ENCODE data around the gene ADGRF4.

Gene ADGRF4, protein sequence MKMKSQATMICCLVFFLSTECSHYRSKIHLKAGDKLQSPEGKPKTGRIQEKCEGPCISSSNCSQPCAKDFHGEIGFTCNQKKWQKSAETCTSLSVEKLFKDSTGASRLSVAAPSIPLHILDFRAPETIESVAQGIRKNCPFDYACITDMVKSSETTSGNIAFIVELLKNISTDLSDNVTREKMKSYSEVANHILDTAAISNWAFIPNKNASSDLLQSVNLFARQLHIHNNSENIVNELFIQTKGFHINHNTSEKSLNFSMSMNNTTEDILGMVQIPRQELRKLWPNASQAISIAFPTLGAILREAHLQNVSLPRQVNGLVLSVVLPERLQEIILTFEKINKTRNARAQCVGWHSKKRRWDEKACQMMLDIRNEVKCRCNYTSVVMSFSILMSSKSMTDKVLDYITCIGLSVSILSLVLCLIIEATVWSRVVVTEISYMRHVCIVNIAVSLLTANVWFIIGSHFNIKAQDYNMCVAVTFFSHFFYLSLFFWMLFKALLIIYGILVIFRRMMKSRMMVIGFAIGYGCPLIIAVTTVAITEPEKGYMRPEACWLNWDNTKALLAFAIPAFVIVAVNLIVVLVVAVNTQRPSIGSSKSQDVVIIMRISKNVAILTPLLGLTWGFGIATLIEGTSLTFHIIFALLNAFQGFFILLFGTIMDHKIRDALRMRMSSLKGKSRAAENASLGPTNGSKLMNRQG

DNA sequence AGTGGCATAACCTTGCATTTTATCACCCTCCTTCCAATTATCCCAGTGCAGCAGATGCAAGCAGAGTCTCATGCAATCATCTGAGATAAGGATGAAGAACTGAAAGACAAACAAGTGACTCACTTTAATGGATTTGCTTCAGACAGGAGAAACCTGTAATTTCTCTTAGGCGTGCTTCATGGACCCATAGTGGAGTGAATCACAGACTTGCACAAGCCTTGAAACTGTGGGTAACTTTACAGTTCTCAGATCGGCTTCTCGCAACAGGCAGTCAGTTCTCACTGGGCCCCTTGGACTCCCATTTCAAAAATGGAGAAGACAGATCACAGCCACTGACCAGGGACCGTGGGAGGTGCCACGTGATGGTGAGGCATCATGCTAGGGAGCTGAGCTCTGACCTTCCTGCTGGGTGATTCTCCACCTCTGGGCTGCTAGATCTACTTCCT, at the start of gene ADGRF4:
Gene ADGRF4, plus strand, starts transcription at position 239 of the 446 bp plus-strand sequence. CDS start 8,666 bp downstream, outside the sequence.
- no peak within 1 kb of the TSS for H3K4me3 ChIP-seq (ENCODE audit: low read length)
- H3K36me3 ChIP-seq (ENCODE audit: control insufficient read depth, insufficient read depth, low read length), result no peaks in the 10 kb centered on the region
- no peak within 1 kb of the TSS for H3K27ac ChIP-seq (ENCODE audit: low read depth, low read length)

DNA sequence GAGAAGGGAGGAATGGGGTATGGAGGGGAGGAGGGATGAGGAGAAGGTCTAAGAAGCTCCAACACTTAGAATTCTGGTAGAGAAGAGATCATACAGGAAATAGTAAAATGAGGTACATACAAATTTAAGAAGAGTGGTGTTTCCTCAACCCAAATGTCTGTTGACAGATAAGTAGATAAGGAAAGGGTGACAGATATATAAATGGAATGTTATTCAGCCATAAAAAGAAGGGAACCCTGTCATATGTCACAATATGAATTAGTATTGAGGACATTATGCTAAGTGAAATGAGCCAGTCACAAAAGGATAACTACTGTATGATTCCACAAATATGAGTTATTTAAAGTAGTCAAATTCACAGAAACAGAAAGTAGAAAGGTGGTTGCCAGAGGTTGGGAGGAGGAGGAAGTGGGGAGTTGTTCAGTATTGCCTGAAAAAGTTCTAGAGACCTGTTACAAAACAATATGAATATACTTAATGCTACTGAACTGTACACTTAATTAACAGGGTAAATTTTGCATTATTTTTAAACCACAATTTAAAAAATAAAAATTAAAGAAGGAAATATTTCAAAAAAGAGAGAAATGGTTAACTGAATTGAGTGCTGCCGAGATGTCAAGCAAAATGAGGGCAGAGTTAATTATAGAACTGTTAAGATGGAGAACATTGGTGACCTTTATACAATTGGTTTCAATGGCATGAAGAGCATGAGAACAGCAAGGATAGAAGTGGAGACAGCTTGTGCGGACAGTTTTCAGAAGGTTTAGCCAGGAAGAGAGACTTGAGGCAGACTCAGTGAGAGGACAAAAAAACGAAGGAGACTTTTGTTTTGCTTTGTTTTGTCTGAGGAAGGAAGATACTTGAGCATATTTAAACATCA, 47.6 kb upstream of the ADGRF4 start:
- Histone ChIP-seq H3K27ac (ENCODE audit: low read depth, low read length) (no peak overlapping the region), H3K4me1 (ENCODE audit: control insufficient read depth, insufficient read depth, low read length) (no peaks in the 10 kb centered on the region), H3K27me3 (ENCODE audit: control insufficient read depth, insufficient read depth, low read length) (no peaks in the 10 kb centered on the region), H3K9ac (ENCODE audit: low read length) (no peak overlapping the region), H3K4me3 (ENCODE audit: low read length) (no peak overlapping the region), H3K36me3 (ENCODE audit: control insufficient read depth, insufficient read depth, low read length) (no peaks in the 10 kb centered on the region)

More for the DNA sequence above, at the start of gene ADGRF4:
- no peak within 1 kb of the TSS for H3K9ac ChIP-seq (ENCODE audit: low read length)
- no peaks in the 10 kb centered on the region for H3K4me1 ChIP-seq (ENCODE audit: control insufficient read depth, insufficient read depth, low read length)
- no peaks in the 10 kb centered on the region for H3K27me3 ChIP-seq (ENCODE audit: control insufficient read depth, insufficient read depth, low read length)

DNA sequence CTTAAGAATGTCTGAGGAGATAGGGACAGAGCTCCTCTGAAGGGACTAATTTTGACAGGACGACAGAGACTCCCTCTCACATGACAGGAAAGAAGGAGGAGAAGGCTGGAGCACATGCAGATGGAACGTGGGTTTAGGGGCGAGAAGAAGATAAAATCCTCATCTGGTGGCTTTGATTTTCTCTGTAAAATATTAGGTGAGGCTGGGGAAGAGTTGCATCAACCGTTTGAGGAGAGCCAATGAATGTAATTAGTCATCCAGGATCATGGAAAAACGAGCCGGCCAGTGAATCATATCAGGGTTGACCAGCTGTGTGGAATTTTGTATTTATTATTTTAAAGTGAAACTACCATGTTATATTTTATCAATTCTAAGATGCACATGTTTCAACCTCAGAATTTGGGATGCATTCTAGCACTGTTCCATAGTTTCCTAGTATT, 46.9 kb upstream of the ADGRF4 start:
- Histone ChIP-seq H3K9ac (ENCODE audit: low read length) (no peak overlapping the region), H3K36me3 (ENCODE audit: control insufficient read depth, insufficient read depth, low read length) (no peaks in the 10 kb centered on the region), H3K27ac (ENCODE audit: low read depth, low read length) (no peak overlapping the region), H3K27me3 (ENCODE audit: control insufficient read depth, insufficient read depth, low read length) (no peaks in the 10 kb centered on the region), H3K4me3 (ENCODE audit: low read length) (no peak overlapping the region), H3K4me1 (ENCODE audit: control insufficient read depth, insufficient read depth, low read length) (no peaks in the 10 kb centered on the region)

DNA sequence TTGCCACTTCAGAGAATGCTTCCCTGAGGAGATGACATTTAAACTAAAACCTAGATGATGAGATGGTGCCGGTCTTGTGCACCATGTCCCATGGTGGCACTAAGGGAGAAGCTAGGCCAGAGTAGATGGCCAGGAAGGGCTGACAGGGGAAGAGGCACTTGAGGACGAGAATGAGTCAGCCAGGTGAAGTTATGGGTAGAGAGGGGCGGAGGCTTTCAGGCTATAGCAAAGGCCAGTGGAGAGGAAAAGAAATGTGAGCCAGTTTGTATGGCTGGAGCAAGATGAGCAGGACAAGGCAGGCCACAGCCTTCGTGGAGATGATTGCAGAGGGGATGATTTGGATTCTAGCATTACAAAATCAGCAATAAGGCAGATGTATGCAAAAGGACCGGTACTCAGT, 44.7 kb upstream of the ADGRF4 start:
- Histone ChIP-seq H3K4me1 (ENCODE audit: control insufficient read depth, insufficient read depth, low read length) (no peaks in the 10 kb centered on the region), H3K27ac (ENCODE audit: low read depth, low read length) (no peak overlapping the region), H3K9ac (ENCODE audit: low read length) (no peak overlapping the region), H3K27me3 (ENCODE audit: control insufficient read depth, insufficient read depth, low read length) (no peaks in the 10 kb centered on the region), H3K4me3 (ENCODE audit: low read length) (no peak overlapping the region), H3K36me3 (ENCODE audit: control insufficient read depth, insufficient read depth, low read length) (no peaks in the 10 kb centered on the region)

DNA sequence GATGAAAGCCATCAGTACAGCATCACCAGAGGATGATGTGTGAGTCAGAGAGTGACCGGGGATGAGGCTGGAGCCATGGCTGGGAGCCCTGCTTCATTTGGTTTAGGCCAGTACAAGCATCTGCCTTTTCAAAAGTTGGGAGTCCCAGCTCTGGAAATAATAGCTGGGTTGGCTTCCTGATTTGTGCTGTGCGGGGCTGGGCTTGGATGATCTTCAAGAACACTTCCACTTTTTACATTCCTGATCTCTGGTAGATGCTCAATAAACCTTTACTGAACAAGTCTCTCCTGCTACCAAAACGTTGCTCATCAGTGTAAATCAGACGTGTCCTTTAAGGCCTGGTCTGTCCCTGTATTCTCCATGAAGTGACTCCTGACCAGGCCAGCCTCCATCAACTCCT, 44.1 kb upstream of the ADGRF4 start:
- Histone ChIP-seq H3K4me1 (ENCODE audit: control insufficient read depth, insufficient read depth, low read length) (no peaks in the 10 kb centered on the region), H3K4me3 (ENCODE audit: low read length) (no peak overlapping the region), H3K27ac (ENCODE audit: low read depth, low read length) (no peak overlapping the region), H3K36me3 (ENCODE audit: control insufficient read depth, insufficient read depth, low read length) (no peaks in the 10 kb centered on the region), H3K9ac (ENCODE audit: low read length) (no peak overlapping the region), H3K27me3 (ENCODE audit: control insufficient read depth, insufficient read depth, low read length) (no peaks in the 10 kb centered on the region)

DNA sequence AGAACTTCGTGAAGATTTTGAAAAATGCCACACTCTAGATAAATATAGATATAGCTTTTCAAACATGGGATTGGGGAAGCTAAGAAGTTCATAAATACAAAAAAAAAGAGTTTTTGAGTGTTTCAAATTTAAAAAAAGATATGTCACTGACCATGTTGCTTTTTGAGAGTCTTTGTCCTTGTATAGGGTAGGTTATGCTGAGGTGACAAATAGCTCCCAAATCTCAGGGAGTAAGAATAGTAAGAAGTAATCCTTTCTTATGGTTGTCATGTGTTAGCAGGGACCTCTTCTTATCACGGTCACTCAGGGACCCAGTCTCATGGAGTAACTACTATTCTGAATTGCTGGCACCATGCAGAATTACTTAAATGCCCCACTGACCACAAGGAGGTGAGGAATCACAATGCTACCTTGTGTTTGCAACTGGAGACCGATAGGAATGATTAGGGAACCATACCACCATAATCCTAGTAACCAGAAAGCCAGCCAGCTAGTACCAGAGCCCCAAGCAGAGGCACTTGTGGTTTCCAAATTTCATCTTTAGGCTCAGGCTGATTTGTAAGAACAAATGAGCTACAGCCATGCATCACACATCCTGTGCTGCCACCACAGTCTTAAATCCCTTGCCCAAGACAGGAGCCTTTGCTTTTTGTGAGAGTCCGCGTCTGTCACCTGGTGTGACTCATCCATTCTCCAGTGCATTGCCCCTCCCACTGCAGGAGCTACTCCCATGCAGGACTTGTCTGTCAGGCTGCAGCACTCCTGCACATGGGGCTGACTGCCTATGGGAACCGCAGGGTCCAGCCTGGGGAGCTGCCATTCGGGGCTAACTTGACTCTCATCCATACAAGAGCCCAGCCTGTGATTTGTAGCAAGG, 42.4 kb upstream of the ADGRF4 start:
- H3K27ac ChIP-seq (ENCODE audit: low read depth, low read length), result no peak overlapping the region
- H3K9ac ChIP-seq (ENCODE audit: low read length), result no peak overlapping the region

DNA sequence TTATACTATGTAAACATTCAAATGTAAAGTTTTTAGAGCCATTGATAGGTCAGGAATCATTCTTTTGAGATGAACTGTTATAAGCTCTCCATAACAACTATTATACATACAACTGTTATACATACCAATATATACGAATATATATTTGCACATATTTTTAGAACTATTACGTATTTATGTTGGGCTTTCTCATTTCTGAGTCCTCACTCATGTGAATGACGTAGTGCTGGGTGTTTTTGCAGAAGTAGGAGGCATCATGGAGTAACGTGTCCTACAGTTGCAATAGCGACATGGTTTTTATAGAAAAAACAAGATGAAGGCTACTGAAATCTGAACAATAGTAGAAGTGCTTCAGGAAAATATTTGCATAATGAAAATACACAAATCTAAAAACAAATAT, 36.4 kb upstream of the ADGRF4 start:
- Histone ChIP-seq H3K27me3 (ENCODE audit: control insufficient read depth, insufficient read depth, low read length) (no peaks in the 10 kb centered on the region), H3K4me3 (ENCODE audit: low read length) (no peak overlapping the region), H3K9ac (ENCODE audit: low read length) (no peak overlapping the region), H3K4me1 (ENCODE audit: control insufficient read depth, insufficient read depth, low read length) (no peaks in the 10 kb centered on the region), H3K36me3 (ENCODE audit: control insufficient read depth, insufficient read depth, low read length) (no peaks in the 10 kb centered on the region), H3K27ac (ENCODE audit: low read depth, low read length) (no peak overlapping the region)

More for the DNA sequence above, 42.4 kb upstream of the ADGRF4 start:
- Histone ChIP-seq H3K4me3 (ENCODE audit: low read length) (no peak overlapping the region), H3K4me1 (ENCODE audit: control insufficient read depth, insufficient read depth, low read length) (no peaks in the 10 kb centered on the region), H3K36me3 (ENCODE audit: control insufficient read depth, insufficient read depth, low read length) (no peaks in the 10 kb centered on the region), H3K27me3 (ENCODE audit: control insufficient read depth, insufficient read depth, low read length) (no peaks in the 10 kb centered on the region)

DNA sequence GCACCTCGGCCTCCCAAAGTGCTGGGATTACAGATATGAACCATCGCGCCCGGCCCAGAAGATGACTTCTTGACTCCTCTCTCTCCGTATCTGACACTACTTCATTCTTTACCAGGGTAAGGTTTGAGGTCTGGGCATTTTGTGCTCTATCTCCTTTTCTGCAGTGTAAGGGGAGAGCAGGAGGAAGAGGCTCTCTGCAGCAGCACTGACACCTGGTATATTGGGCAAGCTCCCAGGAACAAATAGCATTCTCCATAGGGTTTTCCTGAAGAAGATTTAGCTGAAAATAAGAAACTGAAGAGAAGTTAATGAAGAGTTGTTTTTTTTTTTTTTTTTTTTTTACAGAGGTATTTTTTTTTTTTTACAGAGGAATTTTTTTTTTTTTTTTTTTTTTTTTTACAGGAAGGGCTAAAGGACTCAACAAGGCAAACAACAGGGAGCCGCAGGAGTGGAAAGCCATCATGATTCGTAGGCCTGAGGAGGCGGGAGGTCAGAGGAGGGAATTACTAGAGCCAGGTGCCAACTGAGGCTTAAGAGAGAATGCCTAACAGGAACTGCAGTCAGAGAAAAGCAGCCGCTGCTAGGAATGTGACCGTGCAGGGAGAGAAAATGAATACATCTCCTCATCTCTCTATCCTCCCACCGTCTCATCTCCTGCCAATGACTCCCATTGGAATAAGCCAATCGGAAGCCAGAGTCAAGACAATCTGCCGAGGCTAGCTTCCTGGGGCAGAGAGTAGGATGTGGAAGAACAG, 34.7 kb upstream of the ADGRF4 start:
- Histone ChIP-seq H3K36me3 (ENCODE audit: control insufficient read depth, insufficient read depth, low read length) (no peaks in the 10 kb centered on the region), H3K27ac (ENCODE audit: low read depth, low read length) (no peak overlapping the region), H3K9ac (ENCODE audit: low read length) (no peak overlapping the region), H3K4me1 (ENCODE audit: control insufficient read depth, insufficient read depth, low read length) (no peaks in the 10 kb centered on the region), H3K27me3 (ENCODE audit: control insufficient read depth, insufficient read depth, low read length) (no peaks in the 10 kb centered on the region), H3K4me3 (ENCODE audit: low read length) (no peak overlapping the region)

DNA sequence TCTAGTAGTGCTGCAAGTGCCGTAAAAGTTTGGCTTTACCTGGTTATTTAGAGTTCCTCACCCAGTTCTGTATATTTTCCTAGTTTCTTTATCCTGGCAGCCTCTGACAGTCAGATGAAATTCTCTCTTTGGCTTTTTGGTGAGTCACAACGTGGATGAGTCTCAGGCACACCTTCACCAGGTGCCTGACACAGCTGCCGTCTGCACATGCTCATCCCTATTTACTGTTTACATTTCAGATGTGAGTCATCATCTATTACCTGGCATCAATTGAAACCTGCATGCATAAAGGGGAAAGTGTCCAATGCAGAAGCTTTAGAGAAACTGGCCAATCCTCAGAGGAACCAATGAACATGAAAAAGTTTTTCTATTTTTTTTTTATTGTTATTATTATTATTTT, 33.3 kb upstream of the ADGRF4 start:
- H3K4me3 ChIP-seq (ENCODE audit: low read length), result no peak overlapping the region
- no peaks in the 10 kb centered on the region for H3K4me1 ChIP-seq (ENCODE audit: control insufficient read depth, insufficient read depth, low read length)
- no peak overlapping the region for H3K27ac ChIP-seq (ENCODE audit: low read depth, low read length)
- no peak overlapping the region for H3K9ac ChIP-seq (ENCODE audit: low read length)
- H3K36me3 ChIP-seq (ENCODE audit: control insufficient read depth, insufficient read depth, low read length), result no peaks in the 10 kb centered on the region
- no peaks in the 10 kb centered on the region for H3K27me3 ChIP-seq (ENCODE audit: control insufficient read depth, insufficient read depth, low read length)

DNA sequence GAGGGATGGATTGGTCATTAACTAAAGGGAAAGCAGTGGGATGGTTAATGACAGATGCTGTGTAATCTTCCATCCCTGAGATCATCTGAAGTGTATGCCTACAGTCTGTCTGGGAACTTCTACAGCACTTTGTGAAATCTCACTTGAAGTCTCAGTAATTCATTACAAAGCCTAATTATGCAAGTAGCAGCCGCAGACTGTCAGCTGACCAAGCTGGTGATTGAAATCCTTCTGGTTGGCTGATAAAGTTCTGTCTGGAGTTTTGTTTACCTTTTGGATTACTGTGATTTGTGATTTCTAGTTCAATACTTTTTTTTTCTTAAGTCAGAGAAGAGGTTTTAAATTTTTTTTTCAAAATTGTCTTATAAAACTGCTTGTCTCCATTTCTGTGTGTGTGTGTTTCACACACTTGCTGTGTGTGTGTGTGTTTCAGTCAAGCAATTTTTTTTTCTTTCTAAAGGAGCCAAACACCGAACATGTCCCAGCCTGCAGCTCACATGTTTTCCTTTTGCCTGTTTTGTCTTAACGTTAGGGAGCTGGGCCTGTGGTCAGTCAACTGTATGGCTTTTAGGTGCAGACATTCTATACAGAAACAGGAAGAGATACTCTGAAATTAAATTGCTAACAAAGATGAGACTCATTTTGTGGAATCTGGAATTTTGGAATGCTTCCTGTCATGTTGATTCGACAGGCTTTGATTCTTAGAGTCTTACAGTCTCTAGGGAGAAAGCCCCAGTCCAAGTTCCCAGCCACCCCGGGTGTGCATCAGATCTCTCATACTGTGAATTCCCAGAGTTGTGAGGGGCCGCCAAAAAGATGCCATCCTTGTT, 28.5 kb upstream of the ADGRF4 start:
- no peaks in the 10 kb centered on the region for H3K27me3 ChIP-seq (ENCODE audit: control insufficient read depth, insufficient read depth, low read length)

More for the DNA sequence above, 28.5 kb upstream of the ADGRF4 start:
- no peaks in the 10 kb centered on the region for H3K4me1 ChIP-seq (ENCODE audit: control insufficient read depth, insufficient read depth, low read length)
- H3K27ac ChIP-seq (ENCODE audit: low read depth, low read length), result no peak overlapping the region
- H3K4me3 ChIP-seq (ENCODE audit: low read length), result no peak overlapping the region
- H3K36me3 ChIP-seq (ENCODE audit: control insufficient read depth, insufficient read depth, low read length), result no peaks in the 10 kb centered on the region
- H3K9ac ChIP-seq (ENCODE audit: low read length), result no peak overlapping the region

Data from rectal smooth muscle tissue (tissue), 1 donor.